Measurements from ENCODE around the gene PRKCA. TPM values are rescaled to one million over a fixed set of nuclear protein-coding genes. Genes with fewer than 3 reads are reported as not detected.

PRKCA gene
- total RNA-seq, 2 experiments from 2014 or later = 78.4 to 79.7 TPM

DNA sequence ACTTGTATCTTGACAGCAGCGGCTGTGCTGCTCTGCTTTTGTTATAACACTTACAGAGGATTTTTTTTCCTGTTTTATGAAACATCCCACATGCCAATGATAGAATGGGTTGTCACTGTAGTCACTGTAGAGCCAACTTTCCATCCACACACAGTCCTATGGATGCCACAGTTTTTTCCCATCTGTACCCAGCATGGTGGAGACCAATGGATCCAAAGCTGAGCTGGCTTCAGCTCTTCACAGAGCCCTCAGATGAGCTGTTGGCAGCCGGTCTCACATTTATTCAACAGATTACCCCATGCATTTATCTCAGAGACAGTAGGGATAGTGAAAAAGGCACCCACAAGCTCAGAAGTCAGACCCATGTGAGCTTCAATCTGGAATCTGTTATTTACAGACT is 441.1 kb downstream of the PRKCA start:
- Mint-ChIP-seq H3K4me3 (no peak overlapping the region), H3K27me3 (ENCODE audit: low read depth) (no peaks in the 10 kb centered on the region), H3K4me1 (ENCODE audit: low read depth) (no peaks in the 10 kb centered on the region), H3K9me3 (no peaks in the 10 kb centered on the region), H3K36me3 (ENCODE audit: low read depth) (peaks cover 15% of the 10 kb centered on the region), H3K27ac (no peak overlapping the region)
- CTCF ChIA-PET = no interaction called here
- intact Hi-C loops (cut with micrococcal nuclease) = no loop called here
- no peak for DNase-seq

DNA sequence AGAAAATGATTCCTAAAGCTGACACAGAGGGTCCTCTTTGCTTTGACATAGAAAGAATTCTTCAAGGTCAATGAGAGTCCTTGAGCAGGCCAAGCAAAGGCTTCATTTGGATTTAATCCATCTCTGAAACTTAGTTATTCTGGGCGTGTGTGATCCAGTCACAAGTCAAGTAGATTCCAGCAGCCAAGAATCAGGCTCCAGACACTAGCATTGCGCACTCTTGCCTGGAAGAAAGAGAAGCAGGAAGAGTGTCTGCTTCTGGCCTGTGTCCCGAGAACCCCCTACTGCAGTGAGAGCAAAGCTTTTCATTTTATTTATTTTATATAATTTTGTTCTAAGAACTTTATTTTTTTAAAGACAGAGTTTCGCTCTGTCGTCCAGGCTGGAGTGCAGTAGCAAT is 444.3 kb downstream of the PRKCA start:
- Mint-ChIP-seq H3K36me3 (ENCODE audit: low read depth) (peaks cover 15% of the 10 kb centered on the region), H3K27ac (no peak overlapping the region), H3K27me3 (ENCODE audit: low read depth) (no peaks in the 10 kb centered on the region), H3K4me1 (ENCODE audit: low read depth) (no peaks in the 10 kb centered on the region), H3K4me3 (no peak overlapping the region), H3K9me3 (no peaks in the 10 kb centered on the region)
- CTCF ChIA-PET = no interaction called here
- intact Hi-C loops (cut with micrococcal nuclease) = no loop called here
- no peak for DNase-seq

DNA sequence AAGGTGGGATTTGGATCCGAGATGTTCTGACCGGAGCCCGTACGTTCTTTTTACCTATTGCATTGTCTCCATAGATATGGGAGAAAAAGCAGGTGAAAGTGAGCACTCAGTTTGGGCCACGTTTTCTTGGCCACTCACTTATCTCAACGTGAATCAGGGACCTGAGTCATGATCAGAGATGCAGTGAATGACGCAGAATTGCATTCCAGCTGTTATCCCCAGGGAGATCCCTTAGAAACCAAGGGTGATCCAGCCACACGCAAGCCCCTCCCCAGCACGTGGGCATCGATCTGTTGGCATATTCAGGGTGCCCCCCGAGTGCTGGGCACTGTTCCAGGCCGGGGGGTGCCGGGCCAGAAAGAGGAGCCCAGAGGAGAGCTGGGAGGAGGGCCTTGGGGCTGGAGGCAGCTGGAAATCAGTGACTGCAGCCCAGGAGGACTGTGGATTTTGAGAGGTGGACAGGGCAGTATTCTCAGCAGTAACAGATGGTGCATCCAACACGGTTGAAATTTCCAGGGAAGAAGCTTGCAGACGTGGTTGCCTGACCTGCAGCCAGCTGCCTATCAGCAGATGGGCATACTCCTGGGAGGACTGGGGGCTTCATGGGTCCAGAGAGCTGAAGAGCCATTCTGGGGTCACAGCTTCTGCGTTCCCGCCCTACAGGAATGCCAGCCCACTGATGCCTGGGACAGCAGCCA is 445.3 kb downstream of the PRKCA start:
- DNase-seq = no peak
- Mint-ChIP-seq H3K4me3 (no peak overlapping the region), H3K36me3 (ENCODE audit: low read depth) (peaks cover 15% of the 10 kb centered on the region), H3K27me3 (ENCODE audit: low read depth) (no peaks in the 10 kb centered on the region), H3K27ac (no peak overlapping the region), H3K9me3 (no peaks in the 10 kb centered on the region), H3K4me1 (ENCODE audit: low read depth) (no peaks in the 10 kb centered on the region)
- intact Hi-C loops (cut with micrococcal nuclease) = no loop called here
- CTCF ChIA-PET = no interaction called here

DNA sequence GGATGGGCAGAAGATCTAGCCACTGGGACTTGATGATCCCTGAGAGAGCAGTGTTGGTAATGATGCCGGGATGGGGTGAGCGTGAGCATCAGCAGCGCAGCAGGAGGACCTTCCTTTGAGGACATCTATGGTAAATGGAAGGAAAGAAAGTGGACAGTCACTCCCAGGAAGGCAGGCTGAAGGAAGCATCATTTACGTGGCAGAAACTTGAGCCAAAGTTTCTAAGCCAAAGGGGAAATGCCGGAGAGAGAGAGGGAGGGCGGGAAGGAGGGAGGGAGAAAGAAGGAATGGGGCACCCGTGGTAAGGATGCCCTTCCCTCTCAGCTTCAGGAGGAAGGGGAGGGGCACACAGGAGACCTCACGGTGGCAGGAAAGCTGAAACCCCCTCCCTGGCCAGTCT is 446.2 kb downstream of the PRKCA start:
- CTCF ChIA-PET = no interaction called here
- Mint-ChIP-seq H3K27me3 (ENCODE audit: low read depth) (no peaks in the 10 kb centered on the region), H3K4me3 (no peak overlapping the region), H3K9me3 (no peaks in the 10 kb centered on the region), H3K4me1 (ENCODE audit: low read depth) (no peaks in the 10 kb centered on the region), H3K27ac (no peak overlapping the region), H3K36me3 (ENCODE audit: low read depth) (peaks cover 19% of the 10 kb centered on the region)
- intact Hi-C loops (cut with micrococcal nuclease) = no loop called here
- DNase-seq = no peak

DNA sequence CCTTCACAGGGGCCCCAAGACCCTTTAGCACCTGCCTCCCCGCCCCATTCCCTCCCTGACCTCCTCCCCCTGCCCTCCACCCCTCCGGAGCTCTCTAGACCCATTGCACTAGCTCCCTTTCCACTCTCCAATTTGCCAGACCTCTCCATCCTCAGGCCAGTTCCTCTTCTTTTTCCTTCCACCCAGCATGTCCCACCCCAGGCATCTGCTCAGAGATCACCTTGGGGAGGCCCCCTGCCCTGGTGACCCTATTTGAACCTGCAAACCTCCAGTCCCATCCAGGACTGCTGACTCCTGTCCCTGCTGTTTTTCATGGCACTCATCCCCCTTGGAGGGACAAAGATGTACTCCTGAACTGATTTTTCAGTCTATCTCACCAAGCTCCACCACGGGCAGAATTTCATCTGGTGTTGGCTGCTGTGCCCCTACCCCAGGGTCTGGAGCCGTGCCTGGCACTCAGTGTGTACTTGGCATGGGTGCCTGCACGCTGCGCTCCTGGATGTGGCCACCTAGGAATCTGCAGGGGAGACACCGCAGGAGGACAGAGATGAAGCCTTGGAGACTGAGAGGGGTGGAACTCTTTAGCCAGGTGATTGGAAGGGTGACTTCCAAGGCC is 446.9 kb downstream of the PRKCA start:
- H3K27me3 Mint-ChIP-seq (ENCODE audit: low read depth) = no peaks in the 10 kb centered on the region
- CTCF ChIA-PET = no interaction called here
- no peaks in the 10 kb centered on the region for H3K4me1 Mint-ChIP-seq (ENCODE audit: low read depth)
- peaks cover 21% of the 10 kb centered on the region for H3K36me3 Mint-ChIP-seq (ENCODE audit: low read depth)
- intact Hi-C loops (cut with micrococcal nuclease) = no loop called here
- no peak for DNase-seq
- no peak overlapping the region for H3K27ac Mint-ChIP-seq
- H3K9me3 Mint-ChIP-seq = no peaks in the 10 kb centered on the region
- no peak overlapping the region for H3K4me3 Mint-ChIP-seq

DNA sequence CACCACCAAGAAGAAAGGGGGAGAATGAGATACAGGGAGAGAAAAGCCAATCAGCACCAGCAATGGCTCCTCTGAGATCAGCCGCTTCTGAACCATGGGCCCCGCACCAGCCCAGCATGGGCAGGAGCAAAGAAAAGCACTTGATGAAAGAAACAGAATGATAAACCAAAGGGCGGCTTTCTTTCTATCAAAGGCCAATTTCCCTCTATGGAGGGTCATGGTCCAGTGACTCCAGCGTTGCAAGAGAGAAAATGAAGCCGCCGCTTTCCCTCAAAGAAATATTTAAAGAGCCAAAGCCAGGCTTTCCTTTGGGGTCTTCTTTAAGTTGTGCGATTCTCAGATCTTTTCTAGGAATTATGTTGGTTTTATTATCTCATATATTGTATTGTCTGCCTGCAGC is 447.7 kb downstream of the PRKCA start:
- Mint-ChIP-seq H3K4me3 (no peak overlapping the region), H3K9me3 (no peaks in the 10 kb centered on the region), H3K27ac (no peak overlapping the region), H3K36me3 (ENCODE audit: low read depth) (peaks cover 27% of the 10 kb centered on the region), H3K4me1 (ENCODE audit: low read depth) (no peaks in the 10 kb centered on the region), H3K27me3 (ENCODE audit: low read depth) (no peaks in the 10 kb centered on the region)
- CTCF ChIA-PET = no interaction called here
- intact Hi-C loops (cut with micrococcal nuclease) = no loop called here
- no peak for DNase-seq

DNA sequence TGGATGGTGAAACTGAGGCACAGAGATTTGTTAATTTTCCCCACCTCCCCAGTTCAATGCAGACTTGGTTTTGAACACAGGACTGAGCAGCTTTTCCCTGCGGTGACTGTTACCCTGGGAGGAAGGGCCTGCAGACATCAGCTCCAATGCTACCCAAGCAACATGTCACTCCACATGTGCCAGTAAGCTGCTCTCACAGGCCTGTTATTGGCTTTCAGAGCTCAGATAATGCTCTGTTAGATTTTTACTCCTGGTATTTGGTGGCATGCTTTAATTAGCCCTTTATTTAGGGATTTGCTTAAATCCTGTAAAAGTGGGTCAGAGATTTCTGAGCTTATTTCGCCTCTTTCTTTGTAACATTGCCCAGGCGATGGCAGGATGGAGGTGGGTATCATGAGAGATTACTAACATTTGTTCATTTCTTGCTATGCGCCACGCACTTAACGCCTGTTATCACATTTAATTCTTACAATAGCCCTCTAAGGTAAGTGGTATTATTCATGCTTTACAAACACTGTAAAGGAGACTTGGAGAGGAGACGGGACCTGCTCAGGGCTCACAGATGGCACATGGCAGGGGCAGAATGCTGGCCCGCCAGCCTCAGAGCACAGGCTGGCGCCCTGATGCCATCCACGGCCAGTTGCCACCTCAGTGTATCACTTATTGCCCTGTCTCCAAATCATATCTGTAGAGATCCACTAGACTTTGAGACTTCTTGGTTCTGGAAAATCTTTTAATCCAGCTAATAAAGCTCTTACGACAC is 448.5 kb downstream of the PRKCA start:
- no peak for DNase-seq
- H3K36me3 Mint-ChIP-seq (ENCODE audit: low read depth) = peaks cover 32% of the 10 kb centered on the region
- H3K27ac Mint-ChIP-seq = no peak overlapping the region

DNA sequence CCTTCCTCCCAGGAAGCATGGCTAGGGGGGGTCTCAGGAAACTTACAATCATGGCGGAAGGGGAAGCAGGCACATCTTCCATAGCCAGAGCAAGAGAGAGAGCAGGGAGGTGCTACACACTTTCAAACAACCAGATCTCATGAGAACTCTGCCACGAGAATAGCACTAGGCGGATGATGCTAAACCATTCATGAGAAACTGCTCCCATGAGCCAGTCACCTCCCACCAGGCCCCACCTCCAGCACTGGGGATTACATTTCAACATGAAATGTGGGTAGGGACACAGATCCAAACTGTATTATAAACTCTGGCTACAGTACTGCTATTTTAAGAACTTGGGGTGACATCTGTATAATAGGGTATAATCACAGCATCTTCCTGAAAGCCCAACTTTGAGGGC is 449.4 kb downstream of the PRKCA start:
- no peaks in the 10 kb centered on the region for H3K9me3 Mint-ChIP-seq
- no peak overlapping the region for H3K4me3 Mint-ChIP-seq
- H3K4me1 Mint-ChIP-seq (ENCODE audit: low read depth) = no peaks in the 10 kb centered on the region
- no peak overlapping the region for H3K27ac Mint-ChIP-seq
- H3K36me3 Mint-ChIP-seq (ENCODE audit: low read depth) = peaks cover 33% of the 10 kb centered on the region
- intact Hi-C loops (cut with micrococcal nuclease) = no loop called here
- CTCF ChIA-PET = no interaction called here
- no peaks in the 10 kb centered on the region for H3K27me3 Mint-ChIP-seq (ENCODE audit: low read depth)
- no peak for DNase-seq

More for the DNA sequence above, 448.5 kb downstream of the PRKCA start:
- Mint-ChIP-seq H3K27me3 (ENCODE audit: low read depth) (no peaks in the 10 kb centered on the region), H3K4me1 (ENCODE audit: low read depth) (no peaks in the 10 kb centered on the region), H3K4me3 (no peak overlapping the region), H3K9me3 (no peaks in the 10 kb centered on the region)
- CTCF ChIA-PET = no interaction called here
- intact Hi-C loops (cut with micrococcal nuclease) = no loop called here

DNA sequence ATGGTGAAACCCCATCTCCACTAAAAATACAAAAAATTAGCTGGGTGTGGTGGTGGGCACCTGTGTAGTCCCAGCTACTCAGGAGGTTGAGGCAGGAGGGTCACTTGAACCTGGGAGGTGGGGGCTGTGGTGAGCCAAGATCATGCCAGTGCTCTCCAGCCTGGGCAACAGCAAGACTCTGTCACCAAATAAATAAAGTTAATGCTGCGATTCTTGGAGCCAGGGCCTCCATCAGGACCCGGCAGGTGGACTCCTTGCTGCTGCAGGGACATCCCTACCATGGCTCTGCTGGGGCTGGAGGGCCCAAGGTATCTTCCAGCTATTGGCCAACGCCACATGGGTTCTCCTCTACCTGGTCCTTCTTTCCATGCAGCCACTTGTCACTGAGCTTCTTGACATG is 450.0 kb downstream of the PRKCA start:
- CTCF ChIA-PET = no interaction called here

DNA sequence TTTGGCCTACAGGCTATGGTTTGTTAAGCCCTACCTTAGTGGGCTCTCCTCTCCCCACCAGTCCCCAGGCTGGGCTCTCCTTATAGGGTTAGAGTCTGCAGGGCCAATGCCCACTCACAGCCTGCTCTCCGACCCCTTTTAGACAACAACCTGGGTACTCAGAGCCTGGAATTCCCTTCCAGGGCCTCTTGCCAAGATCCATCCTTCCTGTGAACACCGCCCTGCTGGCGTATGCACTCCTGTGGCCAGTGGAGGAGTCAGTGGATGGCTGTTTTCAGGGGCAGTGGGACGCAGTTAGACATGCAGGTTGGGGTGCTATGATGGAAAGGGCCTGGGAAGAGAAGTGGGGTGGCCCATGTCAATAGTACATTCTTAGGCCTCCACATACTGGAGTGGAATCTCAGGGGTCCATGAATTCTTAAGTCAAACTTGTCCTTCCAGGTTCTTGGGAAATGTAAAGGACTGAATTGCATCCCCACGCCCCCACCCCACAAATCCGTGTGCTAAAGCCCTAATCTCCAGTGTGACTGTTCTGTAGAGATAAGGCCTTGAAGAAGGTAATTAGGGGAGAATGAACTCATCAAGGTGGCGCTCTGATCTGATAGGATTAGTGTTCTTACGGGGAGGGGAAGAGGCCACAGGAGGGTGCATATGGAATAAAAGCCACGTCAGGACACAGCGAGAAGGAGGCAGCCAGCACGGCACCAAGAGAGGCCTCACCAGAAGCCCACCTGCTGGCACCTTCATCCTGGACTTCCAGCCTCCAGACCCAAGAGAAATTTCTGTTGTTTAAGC is 450.9 kb downstream of the PRKCA start:
- DNase-seq = no peak
- no peak overlapping the region for H3K27ac Mint-ChIP-seq
- no peaks in the 10 kb centered on the region for H3K27me3 Mint-ChIP-seq (ENCODE audit: low read depth)
- CTCF ChIA-PET = no interaction called here
- H3K4me3 Mint-ChIP-seq = no peak overlapping the region
- intact Hi-C loops (cut with micrococcal nuclease) = no loop called here
- peaks cover 39% of the 10 kb centered on the region for H3K36me3 Mint-ChIP-seq (ENCODE audit: low read depth)
- no peaks in the 10 kb centered on the region for H3K4me1 Mint-ChIP-seq (ENCODE audit: low read depth)
- no peaks in the 10 kb centered on the region for H3K9me3 Mint-ChIP-seq

More for the DNA sequence above, 450.0 kb downstream of the PRKCA start:
- H3K9me3 Mint-ChIP-seq = no peaks in the 10 kb centered on the region
- no peaks in the 10 kb centered on the region for H3K4me1 Mint-ChIP-seq (ENCODE audit: low read depth)
- DNase-seq = no peak
- no peak overlapping the region for H3K4me3 Mint-ChIP-seq
- H3K27ac Mint-ChIP-seq = no peak overlapping the region
- intact Hi-C loops (cut with micrococcal nuclease) = no loop called here
- H3K36me3 Mint-ChIP-seq (ENCODE audit: low read depth) = peaks cover 39% of the 10 kb centered on the region
- no peaks in the 10 kb centered on the region for H3K27me3 Mint-ChIP-seq (ENCODE audit: low read depth)

DNA sequence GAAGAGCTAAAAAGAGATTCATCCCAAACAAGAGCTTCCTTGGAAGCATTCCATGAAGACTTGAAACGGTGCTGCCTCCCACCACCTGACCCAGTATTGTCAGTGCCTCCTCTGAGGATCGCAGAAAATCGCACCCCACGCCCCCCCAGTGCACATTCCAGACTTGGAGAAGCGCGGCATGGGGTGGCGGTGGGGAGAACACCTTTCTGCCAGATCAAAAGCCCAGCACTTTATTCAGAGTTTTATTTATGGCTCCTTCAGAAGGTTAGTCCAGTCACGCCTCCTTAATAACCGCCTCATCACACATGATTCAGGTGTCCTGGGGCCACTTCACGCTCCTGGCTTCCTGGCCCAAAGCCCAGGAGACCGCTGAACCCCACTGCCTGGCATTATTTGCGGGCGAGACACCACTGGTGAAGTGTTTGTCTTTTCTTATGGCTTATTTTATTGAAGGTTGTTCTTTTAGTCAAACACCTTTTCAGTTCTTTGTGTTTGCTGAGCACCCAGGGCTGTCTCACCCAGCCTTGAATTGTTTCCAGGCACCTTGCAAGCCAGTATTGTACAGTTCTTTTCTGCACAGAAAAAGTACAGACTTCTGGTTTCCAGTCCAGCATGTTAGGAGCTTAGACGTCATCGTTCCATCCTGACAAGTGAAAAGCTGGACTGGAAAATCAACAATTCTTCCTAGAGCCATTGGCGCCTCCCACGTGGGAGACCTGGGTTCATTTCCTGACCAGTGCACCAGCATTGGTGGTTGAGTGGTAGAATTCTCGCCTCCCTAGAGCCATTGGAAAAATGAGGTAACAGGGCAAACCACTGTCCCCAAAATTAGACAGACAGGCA is 452.9 kb downstream of the PRKCA start:
- H3K4me3 Mint-ChIP-seq = no peak overlapping the region
- no peak overlapping the region for H3K27ac Mint-ChIP-seq
- no peak for DNase-seq
- intact Hi-C loops (cut with micrococcal nuclease) = no loop called here
- CTCF ChIA-PET = no interaction called here
- H3K27me3 Mint-ChIP-seq (ENCODE audit: low read depth) = no peaks in the 10 kb centered on the region
- H3K4me1 Mint-ChIP-seq (ENCODE audit: low read depth) = no peaks in the 10 kb centered on the region
- no peaks in the 10 kb centered on the region for H3K9me3 Mint-ChIP-seq
- H3K36me3 Mint-ChIP-seq (ENCODE audit: low read depth) = peaks cover 42% of the 10 kb centered on the region

DNA sequence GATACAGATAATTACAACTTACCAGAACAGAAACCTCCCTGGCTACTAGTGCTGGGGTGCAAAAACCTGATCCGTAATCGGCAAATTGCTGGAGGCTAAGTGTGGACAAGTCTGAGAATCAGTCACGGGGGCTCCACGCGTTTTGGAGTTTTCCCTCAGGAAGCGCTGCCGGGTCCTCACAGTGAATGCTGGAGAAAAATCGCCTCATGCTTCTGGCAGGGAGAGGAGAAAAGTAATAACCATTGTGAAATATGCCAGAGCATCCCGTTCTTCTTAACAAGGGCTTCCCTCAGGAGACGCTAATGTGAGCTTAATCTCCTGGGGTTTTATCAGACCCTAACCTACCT is 453.5 kb downstream of the PRKCA start:
- intact Hi-C loops (cut with micrococcal nuclease) = no loop called here
- Mint-ChIP-seq H3K36me3 (ENCODE audit: low read depth) (peaks cover 38% of the 10 kb centered on the region), H3K27me3 (ENCODE audit: low read depth) (no peaks in the 10 kb centered on the region), H3K4me1 (ENCODE audit: low read depth) (no peaks in the 10 kb centered on the region), H3K9me3 (no peaks in the 10 kb centered on the region), H3K27ac (no peak overlapping the region), H3K4me3 (no peak overlapping the region)
- CTCF ChIA-PET = no interaction called here
- DNase-seq = no peak

Data from activated naive CD4-positive, alpha-beta T cell treated with anti-CD3 and anti-CD28 coated beads for 36 hours (primary cell).